HL-60 (cell line): ENCODE results near the gene SLC35F3.

Experiments used
- GABPA ChIP-seq: IDR thresholded peaks from 2 replicates; pipeline ENCODE4 v1.6.1; 2012; ENCODE audit warnings: low read depth
- POLR2AphosphoS5 ChIP-seq: IDR thresholded peaks from 2 replicates; pipeline ENCODE4 v1.6.1; 2012; ENCODE audit warnings: low read depth
- TF ChIP-seq, protein P1 (sequence below): IDR thresholded peaks from one replicate; pipeline ENCODE4 v1.5.1; 2011; ENCODE audit warnings: low read length, control low read depth, inconsistent platforms; ENCODE audit not compliant: insufficient read depth

DNA sequence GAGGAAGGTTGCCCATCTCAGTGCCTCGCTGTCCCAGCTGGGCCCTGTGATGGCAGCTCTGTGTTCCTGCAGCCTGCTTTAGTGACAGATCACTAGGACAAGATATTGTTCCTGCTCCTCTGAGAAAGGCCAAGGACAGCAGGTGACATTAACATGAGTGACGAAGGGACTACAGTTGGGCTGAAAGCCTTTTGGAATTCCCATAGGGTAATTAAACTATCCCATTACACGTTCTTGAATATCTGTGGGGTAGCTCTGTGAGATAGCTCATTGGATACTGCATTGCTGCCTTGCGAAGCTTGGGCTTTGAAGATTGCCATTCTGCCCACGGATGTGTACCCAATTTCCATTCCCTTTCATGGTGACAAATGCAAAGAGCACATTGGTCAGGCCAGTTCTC is 390.6 kb downstream of the SLC35F3 start:
- TF ChIP-seq, protein P1, sequence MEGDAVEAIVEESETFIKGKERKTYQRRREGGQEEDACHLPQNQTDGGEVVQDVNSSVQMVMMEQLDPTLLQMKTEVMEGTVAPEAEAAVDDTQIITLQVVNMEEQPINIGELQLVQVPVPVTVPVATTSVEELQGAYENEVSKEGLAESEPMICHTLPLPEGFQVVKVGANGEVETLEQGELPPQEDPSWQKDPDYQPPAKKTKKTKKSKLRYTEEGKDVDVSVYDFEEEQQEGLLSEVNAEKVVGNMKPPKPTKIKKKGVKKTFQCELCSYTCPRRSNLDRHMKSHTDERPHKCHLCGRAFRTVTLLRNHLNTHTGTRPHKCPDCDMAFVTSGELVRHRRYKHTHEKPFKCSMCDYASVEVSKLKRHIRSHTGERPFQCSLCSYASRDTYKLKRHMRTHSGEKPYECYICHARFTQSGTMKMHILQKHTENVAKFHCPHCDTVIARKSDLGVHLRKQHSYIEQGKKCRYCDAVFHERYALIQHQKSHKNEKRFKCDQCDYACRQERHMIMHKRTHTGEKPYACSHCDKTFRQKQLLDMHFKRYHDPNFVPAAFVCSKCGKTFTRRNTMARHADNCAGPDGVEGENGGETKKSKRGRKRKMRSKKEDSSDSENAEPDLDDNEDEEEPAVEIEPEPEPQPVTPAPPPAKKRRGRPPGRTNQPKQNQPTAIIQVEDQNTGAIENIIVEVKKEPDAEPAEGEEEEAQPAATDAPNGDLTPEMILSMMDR, result no peak
- TF ChIP-seq GABPA, result no peak
- no peak for TF ChIP-seq POLR2AphosphoS5
